Caco-2 (cell line): ENCODE results near the gene DOLK. TPM values are rescaled to one million over a fixed set of nuclear protein-coding genes. Genes with fewer than 3 reads are reported as not detected.

Experiments used
- BruUV-seq: library from RNA; stranded (reverse); fragments of 400-500 nt; replicated peaks from 2 replicates; lab custom pipeline; 2021; lab: Mats Ljungman, UMichigan
- CTCF ChIA-PET: fragments of 300-600 bp; sonication (Branson Sonifier 250); formaldehyde crosslinking; loops from one replicate; lab custom pipeline; 2022; ENCODE audit warnings: antibody characterized with exemption; lab: Charles Lee
- POLR2A ChIA-PET: fragments of 300-600 bp; sonication (Branson Sonifier 250); formaldehyde crosslinking; loops from one replicate; lab custom pipeline; 2022; ENCODE audit warnings: antibody characterized with exemption; lab: Charles Lee
- DNase-seq, 2 experiments: peaks; one replicate each; pipeline versions ENCODE4 v3.0.0 to v3.0.0-alpha.2; 2020 to 2022
- H3K27me3 ChIP-seq: replicated peaks from 2 replicates; pipeline ENCODE4 v1.6.0; 2011; ENCODE audit warnings: low read length; ENCODE audit not compliant: control insufficient read depth, insufficient read depth
- H3K36me3 ChIP-seq: 2 replicates; pipeline ENCODE4 v1.5.1; 2011; ENCODE audit warnings: low read length; ENCODE audit not compliant: control insufficient read depth, insufficient read depth
- H3K4me1 ChIP-seq: fragments of 250-450 bp; sonication (Bioruptor Pico); 2 replicates; pipeline ENCODE4 v1.5.1; 2020; ENCODE audit warnings: mild to moderate bottlenecking
- H3K4me3 ChIP-seq: 2 replicates; pipeline ENCODE4 v1.5.1; 2011; ENCODE audit warnings: low read depth, mild to moderate bottlenecking, control low read depth, low read length
- H3K9me3 ChIP-seq: fragments of 250-450 bp; sonication (Bioruptor Pico); 2 replicates; pipeline ENCODE4 v1.5.1; 2020; ENCODE audit warnings: mild to moderate bottlenecking, moderate library complexity
- H3K27ac Mint-ChIP-seq: one replicate; pipeline ENCODE4 v1.8.0; 2022; ENCODE audit warnings: mixed read lengths; ENCODE audit not compliant: unreplicated experiment
- H3K27me3 Mint-ChIP-seq: one replicate; pipeline ENCODE4 v1.8.0; 2022; ENCODE audit warnings: mixed read lengths; ENCODE audit not compliant: insufficient read depth, unreplicated experiment
- H3K36me3 Mint-ChIP-seq: one replicate; pipeline ENCODE4 v1.8.0; 2022; ENCODE audit warnings: mild to moderate bottlenecking, mixed read lengths; ENCODE audit not compliant: insufficient read depth, unreplicated experiment
- H3K4me1 Mint-ChIP-seq: one replicate; pipeline ENCODE4 v1.8.0; 2022; ENCODE audit warnings: low read depth, mixed read lengths; ENCODE audit not compliant: unreplicated experiment
- H3K4me3 Mint-ChIP-seq: one replicate; pipeline ENCODE4 v1.8.0; 2022; ENCODE audit warnings: mild to moderate bottlenecking, moderate library complexity, mixed read lengths; ENCODE audit not compliant: unreplicated experiment
- H3K9me3 Mint-ChIP-seq: one replicate; pipeline ENCODE4 v1.8.0; 2022; ENCODE audit warnings: mixed read lengths; ENCODE audit not compliant: unreplicated experiment
- CTCF ChIP-seq, 2 experiments: fragments of 200-600 bp in 1 of 2; IDR thresholded peaks; 1 replicate in 1 of 2; 2 replicates in 1 of 2; pipeline versions ENCODE4 v1.5.1 to v1.8.0; 2011 to 2022; ENCODE audit warnings: antibody characterized with exemption in 1 of 2, control low read depth in 1 of 2, inconsistent platforms in 1 of 2, low read depth in 1 of 2, low read length in 1 of 2, mild to moderate bottlenecking in 1 of 2, moderate library complexity in 1 of 2; ENCODE audit not compliant: insufficient read depth in 1 of 2, severe bottlenecking in 1 of 2, unreplicated experiment in 1 of 2
- intact Hi-C: fragments of 100-400 bp; cut with micrococcal nuclease; formaldehyde crosslinking; loops from one replicate; pipeline ENCODE4 v1.10.0; 2022; ENCODE audit not compliant: unreplicated experiment
- total RNA-seq: library from RNA; stranded (reverse); gene quantifications from 2 replicates; pipeline ENCODE4 v1.2.3, GENCODE V29; 2022

Gene DOLK
- total RNA-seq, 1 experiment from 2014 or later, result 27.2 TPM

DNA sequence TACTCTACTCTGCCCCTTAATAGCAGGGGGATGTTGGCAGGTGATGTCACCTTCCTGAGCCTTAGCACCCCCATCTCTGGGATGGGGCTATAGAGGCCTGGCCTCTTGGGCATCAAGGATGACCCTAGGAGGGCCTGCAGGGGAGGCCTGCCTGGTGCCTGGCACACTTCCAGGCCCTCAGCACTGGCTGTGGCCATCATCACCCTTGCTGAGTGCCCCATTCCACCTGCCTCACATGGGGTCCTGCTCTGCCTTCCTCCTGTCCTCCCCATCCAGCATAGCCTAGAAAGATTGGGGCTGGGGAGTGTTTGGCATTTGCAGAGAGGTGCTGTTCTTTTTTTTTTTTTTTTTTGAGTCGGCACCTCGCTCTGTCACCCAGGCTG lies 44.3 kb downstream of the DOLK start:
- Mint-ChIP-seq H3K27ac (no peak overlapping the region), H3K4me3 (no peak overlapping the region), H3K4me1 (no peaks in the 10 kb centered on the region), H3K9me3 (no peaks in the 10 kb centered on the region), H3K36me3 (peaks cover 6% of the 10 kb centered on the region), H3K27me3 (no peaks in the 10 kb centered on the region)
- CTCF ChIA-PET, result no interaction called here
- Histone ChIP-seq H3K27me3 (no peaks in the 10 kb centered on the region), H3K9me3 (no peaks in the 10 kb centered on the region), H3K4me1 (no peaks in the 10 kb centered on the region), H3K36me3 (peaks cover 1% of the 10 kb centered on the region; the same call in 1 of the 2 replicates), H3K4me3 (no peak overlapping the region)
- POLR2A ChIA-PET, result no interaction called here
- no TSS peak for BruUV-seq
- DNase-seq, result no peak
- intact Hi-C loops, result no loop called here
- TF ChIP-seq CTCF (IDR thresholded peaks at IDR 0.05; ENCODE audit: insufficient read depth in 1 of 2, low read depth in 1 of 2, low read length in 1 of 2, severe bottlenecking in 1 of 2, unreplicated experiment in 1 of 2), result no peak

DNA sequence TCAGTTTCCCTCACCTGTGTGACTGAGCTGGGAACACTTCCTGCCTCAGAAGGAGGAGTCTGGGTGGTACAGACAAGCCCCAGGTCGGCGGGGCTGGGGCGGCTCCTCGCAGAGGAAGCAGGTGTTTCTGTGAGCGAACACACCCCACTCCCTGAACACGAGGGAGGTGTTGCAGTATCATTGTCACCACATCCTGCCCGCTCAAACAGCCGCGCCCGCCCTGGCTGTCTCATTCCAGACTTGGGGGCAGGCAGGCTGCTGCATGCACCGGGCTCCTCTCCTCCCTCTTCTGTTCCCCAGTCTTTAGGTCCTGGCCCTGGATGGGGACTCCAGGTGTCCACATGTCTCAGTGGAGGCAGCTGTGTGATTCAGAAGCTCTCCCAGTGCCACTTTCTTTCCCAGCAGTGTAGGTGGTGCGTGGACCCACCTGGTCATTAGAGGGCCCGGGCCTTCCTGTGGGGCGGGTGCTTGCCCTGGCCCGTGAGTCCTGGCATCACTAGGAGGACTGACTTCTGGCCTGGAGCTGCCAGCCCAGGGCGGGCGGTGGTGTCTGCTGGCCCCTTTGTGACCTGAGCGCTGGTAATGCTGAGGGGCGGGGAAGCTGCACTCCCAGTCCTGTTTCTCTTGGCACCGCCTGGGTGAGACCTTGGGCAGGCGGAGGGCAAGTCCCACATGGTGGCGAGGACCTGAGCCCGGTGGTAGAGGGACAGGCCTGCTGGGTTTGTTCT lies 44.9 kb downstream of the DOLK start:
- no peak for DNase-seq
- POLR2A ChIA-PET, result no interaction called here
- Histone ChIP-seq H3K4me3 (no peak overlapping the region), H3K27me3 (no peaks in the 10 kb centered on the region), H3K9me3 (no peaks in the 10 kb centered on the region), H3K4me1 (no peaks in the 10 kb centered on the region), H3K36me3 (no peaks in the 10 kb centered on the region; the same call in 1 of the 2 replicates)
- H3K27me3 Mint-ChIP-seq, result no peaks in the 10 kb centered on the region
- H3K9me3 Mint-ChIP-seq, result no peaks in the 10 kb centered on the region
- no peak for TF ChIP-seq CTCF (IDR thresholded peaks at IDR 0.05; ENCODE audit: insufficient read depth in 1 of 2, low read depth in 1 of 2, low read length in 1 of 2, severe bottlenecking in 1 of 2, unreplicated experiment in 1 of 2)
- peaks cover 6% of the 10 kb centered on the region for H3K36me3 Mint-ChIP-seq
- H3K27ac Mint-ChIP-seq, result no peak overlapping the region
- BruUV-seq, result no TSS peak
- CTCF ChIA-PET, result no interaction called here
- no peak overlapping the region for H3K4me3 Mint-ChIP-seq
- intact Hi-C loops, result no loop called here
- H3K4me1 Mint-ChIP-seq, result no peaks in the 10 kb centered on the region

DNA sequence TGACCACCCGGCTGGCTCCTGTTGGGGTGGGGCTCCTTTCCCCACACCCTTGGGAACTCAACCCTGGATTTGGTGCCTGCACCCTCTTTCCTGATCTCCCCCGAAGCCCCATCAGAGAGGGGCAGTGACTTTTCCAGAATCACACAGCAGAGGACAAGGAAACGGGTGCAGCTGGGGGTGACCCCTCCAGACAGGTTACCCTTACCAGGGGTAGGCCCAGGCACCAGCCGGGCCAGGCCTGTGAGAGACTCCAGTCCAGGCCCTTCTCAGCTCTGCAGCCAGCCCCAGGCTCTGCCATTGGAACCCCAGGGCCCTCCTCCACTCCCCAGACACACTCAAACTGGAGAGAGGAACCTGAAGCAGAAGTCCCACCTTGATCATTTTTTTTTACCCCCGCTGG lies 45.6 kb downstream of the DOLK start:
- no peaks in the 10 kb centered on the region for H3K36me3 ChIP-seq
- no peaks in the 10 kb centered on the region for H3K27me3 Mint-ChIP-seq
- H3K27ac Mint-ChIP-seq, result no peak overlapping the region
- no peaks in the 10 kb centered on the region for H3K9me3 ChIP-seq
- H3K4me3 ChIP-seq, result no peak overlapping the region
- no peak for DNase-seq
- intact Hi-C loops, result no loop called here
- no peak overlapping the region for H3K4me3 Mint-ChIP-seq
- no peaks in the 10 kb centered on the region for H3K9me3 Mint-ChIP-seq
- no peaks in the 10 kb centered on the region for H3K27me3 ChIP-seq
- CTCF ChIA-PET, result no interaction called here
- H3K4me1 ChIP-seq, result no peaks in the 10 kb centered on the region
- peaks cover 6% of the 10 kb centered on the region for H3K36me3 Mint-ChIP-seq
- POLR2A ChIA-PET, result no interaction called here
- no peak for TF ChIP-seq CTCF (IDR thresholded peaks at IDR 0.05; ENCODE audit: insufficient read depth in 1 of 2, low read depth in 1 of 2, low read length in 1 of 2, severe bottlenecking in 1 of 2, unreplicated experiment in 1 of 2)
- no TSS peak for BruUV-seq
- no peaks in the 10 kb centered on the region for H3K4me1 Mint-ChIP-seq
